Activated CD4-positive, CD25-positive, alpha-beta regulatory T cell treated with anti-CD3 and anti-CD28 coated beads, Interleukin-2, amount 50 U/mL, for 24 hours (primary cell): ENCODE measurements around the gene RRAS.

ENCODE experiments used
- ATAC-seq, 2 donors: fragments of 150-1000 bp; cut with Tn5 transposase; one replicate each; pipeline ENCODE4 v1.10.0; 2021; ENCODE audit warnings: mild to moderate bottlenecking in 1 of 2, moderate library complexity in 1 of 2

RRAS gene

DNA sequence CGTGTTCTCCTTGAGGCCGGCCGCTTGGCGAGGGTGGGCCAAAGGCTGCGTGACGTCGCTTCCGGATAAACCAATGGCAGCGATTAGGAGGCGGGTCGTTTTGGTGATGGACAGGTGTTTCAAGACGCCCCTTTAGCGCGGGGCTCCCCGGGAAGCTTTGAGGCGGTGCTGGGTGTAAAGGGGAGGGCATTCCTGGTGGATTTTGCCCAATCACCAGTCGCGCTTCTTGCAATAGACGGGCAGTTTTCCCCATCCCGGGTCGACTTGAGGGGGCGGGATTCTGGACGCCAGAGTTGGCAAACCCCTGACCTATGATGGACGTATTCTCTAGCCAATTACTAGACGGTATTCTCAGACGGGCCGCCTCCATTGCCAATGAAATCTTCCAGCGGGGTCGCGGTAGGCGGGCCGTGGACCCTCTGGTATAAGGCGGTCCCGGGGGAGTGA is 36.9 kb upstream of the RRAS start:
- peak; percentile 77 to 78 for ATAC-seq

DNA sequence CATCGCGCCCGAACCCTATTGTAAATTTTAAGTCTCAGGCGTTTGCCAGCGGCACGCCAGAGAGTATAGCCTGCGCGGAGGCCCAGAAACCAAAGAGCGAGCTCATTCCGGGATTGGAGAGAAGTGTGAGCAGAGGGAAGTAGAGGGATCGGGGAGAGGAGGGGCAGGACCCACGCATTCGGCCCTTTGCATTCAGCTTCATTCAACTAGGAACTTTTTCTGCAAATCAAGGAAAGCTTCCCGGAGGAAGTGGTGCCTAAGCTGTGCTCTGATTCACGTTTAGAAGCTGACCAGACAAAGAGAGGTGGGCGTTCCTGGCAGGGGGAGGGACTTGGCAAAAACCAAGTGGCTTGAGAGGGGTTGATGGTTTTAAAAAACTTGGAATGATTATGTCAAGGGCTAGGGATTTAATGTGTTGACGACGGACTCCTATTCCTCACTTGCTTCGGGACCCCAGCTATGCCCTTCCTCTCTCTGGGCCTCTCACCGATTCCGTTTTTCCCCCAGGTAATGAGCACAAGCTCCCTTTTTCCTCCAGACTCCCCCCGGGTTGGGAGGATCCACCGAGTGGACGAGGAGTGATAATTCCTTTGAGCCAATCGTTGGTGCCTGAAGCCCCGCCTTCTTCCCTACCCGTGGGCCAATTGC is 36.3 kb upstream of the RRAS start:
- ATAC-seq, result no peak

DNA sequence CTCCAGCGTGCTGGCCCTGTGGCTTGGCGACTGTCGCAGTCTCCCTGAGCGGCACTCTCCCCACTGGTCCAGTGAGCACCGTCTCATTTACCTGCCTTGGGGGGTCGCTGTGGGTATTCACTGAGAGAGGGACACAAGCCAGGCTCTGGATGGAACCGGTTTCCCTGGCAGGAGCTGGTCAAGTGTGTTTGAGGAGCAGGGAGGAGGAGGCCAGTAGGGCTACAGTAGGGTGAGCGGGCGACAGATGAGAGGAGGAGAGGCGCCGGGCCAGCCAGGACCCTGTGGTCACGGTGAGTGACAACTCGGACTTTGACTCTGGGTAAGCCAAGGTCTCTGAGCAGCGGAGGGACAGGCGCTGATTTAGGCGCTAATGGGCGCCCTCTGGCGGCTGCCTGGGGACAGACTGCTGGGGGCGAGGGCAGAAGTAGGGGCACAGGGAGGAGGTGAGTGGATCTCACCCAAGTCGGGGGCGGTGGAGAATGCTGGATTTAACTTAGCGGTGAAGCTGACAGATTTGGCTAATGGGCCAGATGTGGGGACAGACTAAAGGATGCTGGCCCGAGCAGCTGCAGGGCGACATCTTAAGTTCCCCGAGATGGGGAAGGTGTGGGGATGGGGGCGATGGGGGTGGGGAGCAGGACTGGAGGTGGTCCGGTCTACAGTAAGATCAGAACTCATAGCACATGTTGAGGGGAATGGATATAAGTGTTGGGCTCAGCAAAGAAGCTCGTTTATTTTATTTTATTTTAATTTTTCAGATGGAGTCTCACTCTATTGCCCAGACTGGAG is 32.4 kb upstream of the RRAS start:
- no peak for ATAC-seq

DNA sequence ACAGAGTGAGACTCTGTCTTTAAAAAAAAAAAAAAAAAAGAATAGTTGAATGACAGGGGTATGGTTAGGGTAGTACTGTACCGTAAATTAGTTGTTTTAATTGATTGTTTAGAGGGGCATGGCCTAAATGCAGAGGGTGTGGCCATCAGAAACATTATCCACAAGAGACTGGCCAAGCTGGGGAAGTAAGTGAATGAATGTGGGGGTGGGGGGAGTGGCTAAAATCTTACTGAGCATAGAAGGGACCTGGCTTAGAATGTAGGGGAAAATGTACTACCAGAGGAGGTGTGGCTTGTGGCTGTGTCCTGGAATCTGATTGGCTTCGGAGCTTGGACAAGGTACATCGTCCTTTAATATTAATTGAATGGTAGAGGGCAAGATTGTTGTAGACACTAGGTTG is 29.6 kb upstream of the RRAS start:
- ATAC-seq, result no peak

DNA sequence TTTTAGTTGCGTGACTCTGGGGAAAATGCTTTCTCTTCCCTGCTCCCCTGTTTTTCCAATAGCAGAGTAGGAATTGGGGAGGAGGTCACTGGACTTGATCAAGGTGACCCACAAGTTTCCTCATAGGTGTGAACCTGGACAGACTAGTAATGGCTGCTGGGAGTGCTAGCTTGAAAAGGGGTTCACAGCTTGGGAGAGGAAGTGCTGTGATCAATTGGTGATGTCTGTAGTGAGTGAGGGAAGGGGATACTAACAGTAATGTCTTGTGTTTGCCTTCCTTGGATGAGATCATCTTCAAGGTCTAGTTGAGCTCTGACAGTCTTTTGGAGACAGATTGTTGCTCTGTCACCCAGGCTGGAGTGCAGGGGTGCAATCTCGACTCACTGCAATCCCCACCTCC is 27.5 kb upstream of the RRAS start:
- ATAC-seq, result no peak

DNA sequence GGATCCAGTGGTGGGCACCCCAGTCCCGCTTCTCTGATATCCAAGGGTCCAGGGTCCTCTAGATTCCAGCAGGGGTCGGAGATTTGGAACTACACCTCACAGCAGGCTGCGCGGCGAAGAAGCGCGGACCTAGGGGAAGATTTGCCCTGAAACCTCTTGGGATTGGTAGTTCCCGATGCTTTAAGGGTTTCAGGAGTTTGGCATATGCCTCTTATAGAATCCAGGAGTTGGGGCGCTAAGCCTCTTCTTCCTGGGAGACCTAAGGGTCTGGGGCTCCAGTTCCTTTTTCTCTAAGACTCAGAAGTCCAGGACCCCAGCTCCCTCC is 26.1 kb upstream of the RRAS start:
- no peak for ATAC-seq

DNA sequence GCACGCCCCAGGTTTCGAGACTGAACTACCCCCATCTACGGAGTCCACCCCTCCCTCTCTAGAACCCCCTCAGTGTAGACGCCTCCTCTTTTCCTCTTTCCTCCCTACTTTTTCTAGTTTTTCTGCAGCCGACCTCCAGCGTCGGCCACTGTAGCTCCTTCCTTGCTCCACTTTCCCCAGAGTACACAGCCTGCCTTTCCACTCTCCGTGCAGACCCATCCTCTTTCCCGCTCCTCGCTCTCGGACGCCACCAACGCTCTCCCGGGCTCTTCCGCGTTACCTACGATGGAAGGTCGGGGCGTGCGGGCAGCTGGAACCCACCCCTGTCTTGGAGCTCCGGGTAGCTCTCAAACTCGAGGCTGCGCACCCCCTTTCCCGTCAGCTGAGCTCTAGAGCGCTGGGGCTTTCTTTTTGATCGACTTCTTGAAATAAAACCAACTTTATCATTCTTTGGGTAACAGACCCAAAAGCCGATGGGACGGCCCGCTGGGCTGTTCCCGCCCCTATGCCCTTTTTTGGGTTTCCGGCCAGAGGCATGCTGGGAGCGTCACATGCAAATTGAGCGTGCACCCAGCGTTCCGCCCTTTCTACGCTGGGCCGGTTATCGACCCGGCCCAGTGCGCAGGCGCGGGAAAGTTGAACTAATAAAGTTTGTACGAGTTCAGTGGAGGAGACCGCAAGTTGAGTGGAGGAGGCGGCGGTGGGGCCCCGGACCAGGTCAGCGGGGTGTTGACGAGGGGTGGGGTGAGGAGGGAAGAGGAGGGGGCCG is 25.6 kb upstream of the RRAS start, which contains the start of the genes BCL2L12 and IRF3:
BCL2L12 (plus strand) TSS at position 583 of the 769 bp plus-strand sequence. CDS start 760 bp downstream, outside the sequence.
IRF3 (minus strand) TSS at position 507 of the 769 bp plus-strand sequence. CDS start 1,019 bp downstream, outside the sequence.
- peak; percentile 87 to 90 for ATAC-seq

DNA sequence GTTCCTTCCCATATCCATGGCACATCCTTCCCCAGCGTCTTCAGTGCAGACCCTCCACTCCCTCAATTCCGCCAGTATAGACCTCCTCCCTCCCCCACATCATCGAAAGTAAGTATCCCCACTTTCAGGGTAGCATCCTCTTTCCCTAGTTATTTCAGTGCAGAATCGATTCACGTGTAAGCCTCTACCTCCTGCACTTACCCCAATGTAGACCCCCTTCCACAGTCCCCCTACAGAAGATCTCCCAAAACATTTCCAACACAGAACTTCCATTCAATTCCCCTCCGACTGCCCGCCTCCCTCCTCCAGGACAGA is 25.1 kb upstream of the RRAS start:
- ATAC-seq, result no peak

DNA sequence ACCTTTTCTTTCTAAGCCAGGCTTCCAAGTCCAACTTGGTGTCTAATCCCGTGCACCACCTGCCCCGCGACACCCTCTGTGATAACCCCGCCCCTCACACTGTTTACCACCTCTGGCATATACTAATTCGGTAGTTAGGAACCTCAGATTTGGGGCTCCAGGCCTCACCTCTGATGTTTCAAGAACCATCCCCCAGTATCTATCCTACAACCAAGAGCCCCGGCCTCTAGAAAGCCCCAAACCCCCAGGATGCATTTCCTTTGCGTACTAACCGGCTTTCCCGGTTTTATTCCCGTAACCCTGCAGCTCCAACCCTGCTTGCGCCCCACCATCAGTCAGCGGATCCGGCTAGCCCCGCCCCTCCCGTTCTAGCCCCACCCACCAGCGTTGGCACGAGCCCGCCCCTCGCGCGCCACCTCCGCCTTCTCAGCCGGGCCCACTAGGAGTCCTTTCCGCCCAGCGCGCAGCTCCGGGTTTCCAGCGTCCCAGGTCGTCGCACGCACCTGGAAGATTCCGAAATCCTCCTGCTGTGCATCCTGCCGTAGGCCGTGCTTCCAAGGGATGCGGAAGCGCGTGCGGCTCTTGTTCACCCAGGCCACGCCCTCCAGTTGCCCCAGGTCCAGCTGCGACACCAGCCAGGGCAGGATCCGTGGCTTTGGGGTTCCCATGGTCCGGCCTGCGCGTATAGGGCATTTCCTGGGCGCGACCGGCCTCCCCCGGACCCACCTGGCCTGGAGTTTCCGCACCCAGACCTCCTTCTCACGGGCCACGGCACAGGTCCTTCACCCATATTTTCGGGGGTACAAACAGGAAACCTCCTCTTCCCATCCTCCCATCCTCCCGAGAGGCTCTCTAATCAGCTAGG is 24.5 kb upstream of the RRAS start:
- peak; percentile 55 to 63 for ATAC-seq

DNA sequence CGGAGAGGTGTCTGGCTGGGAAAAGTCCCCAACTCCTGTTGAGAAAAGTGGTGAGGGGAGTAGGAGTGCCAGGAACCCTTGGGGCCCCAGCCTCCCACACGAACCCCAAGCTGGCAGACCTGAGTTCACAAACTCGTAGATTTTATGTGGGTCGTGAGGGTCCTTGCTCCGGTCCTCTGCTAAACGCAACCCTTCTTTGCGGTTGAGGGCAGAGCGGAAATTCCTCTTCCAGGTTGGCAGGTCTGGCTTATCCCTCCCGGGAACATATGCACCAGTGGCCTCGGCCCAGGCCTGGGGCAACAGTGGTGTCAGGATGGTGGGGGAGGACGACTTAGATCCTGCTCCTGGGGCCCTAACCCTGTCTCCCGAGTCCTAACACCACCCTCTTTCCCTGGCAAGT is 23.3 kb upstream of the RRAS start:
- ATAC-seq, result no peak

DNA sequence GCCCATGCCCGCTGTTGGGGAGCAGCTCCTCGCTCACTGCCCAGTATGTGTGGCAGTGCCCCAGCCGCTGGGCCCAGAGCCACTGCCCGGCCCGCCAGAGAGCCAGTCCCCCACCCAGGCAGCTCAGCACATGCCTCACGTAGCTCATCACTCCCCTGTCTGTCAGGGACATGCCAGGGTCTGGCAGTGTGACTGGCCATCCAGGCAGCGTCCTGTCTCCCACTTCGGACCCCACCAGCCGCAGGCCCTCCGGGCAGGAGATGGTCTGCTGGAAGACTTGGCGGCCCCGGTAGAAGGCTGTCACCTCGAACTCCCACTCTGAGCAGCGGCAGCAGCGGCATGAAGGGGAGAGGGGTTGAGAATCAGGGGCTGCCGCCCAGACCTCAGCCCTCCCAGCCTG is 22.1 kb upstream of the RRAS start:
- no peak for ATAC-seq

DNA sequence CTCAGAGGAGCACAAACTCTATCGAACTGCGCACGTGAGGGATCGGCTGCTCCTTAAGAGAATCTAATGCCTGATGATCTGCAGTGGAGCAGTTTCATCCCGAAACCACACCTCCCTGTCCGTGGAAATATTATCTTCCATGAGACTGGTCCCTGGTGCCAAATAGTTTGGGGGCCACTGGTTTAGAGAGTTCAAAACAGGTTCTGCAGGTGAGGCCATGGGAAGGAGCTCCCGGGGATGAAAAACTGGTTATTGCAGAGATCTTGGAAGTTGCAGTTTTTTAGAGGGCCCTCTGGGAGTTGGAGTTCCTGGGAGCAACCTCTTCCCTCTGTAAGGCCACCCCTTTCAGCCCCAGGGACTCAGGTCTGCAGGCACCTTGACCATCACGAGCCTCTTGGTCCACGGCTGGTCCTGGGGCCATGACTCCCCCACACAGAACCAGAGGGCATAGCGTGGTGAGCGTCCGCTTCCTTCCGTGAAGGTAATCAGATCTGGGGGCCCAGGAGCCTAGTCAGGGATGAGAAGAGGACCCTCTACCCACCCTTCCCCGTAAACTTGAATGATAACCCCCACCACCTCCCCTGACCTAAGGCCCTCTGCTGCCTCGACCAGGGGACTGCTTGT is 20.5 kb upstream of the RRAS start:
- no peak for ATAC-seq

DNA sequence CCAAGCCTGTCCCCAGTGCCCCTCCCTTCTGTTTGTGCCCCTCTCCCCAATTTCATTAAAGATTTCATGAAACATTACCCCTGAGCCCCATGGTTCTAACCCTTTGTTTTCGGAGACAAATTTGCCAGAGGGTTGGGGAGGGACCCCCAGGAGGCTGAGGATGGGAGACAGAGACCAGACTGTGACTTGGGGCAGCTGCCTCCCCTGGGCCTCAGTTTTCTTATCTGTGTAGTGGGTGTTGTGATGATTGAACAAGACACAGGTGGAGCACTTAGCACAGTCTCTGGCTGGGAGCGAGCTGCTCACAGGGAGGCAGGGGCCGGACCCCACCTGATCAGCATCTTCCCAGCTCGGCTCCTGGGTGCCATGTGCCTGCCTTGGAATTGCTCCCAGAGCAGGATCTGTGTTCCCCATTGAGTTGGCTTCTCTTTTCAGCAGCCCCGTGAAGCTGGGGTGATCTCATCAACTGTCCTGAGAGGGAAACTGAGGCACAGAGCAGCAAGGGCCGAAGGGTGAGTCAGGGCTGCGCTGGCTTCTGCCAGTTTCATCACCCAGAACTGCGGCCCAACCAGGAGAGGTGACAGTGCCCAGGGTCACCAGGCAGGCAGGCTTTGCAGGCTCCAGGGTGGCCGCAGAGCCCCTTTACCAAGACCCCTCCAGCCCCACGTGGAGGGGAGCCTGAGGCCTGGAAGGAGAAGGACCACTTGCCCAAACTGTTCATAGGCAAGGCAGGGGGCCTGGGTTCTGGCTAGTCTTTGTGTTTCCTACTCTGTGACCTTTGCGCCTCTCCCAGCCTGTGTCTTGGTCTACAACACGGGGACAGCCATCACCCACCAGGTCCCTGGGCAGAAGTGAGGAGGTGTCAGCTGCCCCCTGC is 18.9 kb upstream of the RRAS start:
- no peak for ATAC-seq

DNA sequence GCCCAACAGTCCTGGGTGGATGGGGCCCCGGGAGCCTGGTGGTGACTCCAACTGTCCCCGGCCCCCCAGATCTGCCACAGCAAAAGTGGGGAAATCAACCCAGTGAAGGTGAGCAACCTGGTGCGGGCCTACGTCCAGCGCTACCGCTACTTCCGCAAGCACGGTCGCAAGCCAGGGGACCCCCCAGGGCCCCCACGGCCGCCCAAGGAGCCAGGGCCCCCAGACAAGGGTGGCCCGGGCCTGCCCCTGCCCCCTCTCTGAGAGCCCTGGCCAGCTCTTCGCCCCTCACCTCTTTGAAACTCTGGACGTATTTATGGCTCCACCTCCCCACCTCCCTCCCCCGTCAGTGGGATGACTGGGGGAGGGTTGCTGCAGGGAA is 18.2 kb upstream of the RRAS start:
- no peak for ATAC-seq

DNA sequence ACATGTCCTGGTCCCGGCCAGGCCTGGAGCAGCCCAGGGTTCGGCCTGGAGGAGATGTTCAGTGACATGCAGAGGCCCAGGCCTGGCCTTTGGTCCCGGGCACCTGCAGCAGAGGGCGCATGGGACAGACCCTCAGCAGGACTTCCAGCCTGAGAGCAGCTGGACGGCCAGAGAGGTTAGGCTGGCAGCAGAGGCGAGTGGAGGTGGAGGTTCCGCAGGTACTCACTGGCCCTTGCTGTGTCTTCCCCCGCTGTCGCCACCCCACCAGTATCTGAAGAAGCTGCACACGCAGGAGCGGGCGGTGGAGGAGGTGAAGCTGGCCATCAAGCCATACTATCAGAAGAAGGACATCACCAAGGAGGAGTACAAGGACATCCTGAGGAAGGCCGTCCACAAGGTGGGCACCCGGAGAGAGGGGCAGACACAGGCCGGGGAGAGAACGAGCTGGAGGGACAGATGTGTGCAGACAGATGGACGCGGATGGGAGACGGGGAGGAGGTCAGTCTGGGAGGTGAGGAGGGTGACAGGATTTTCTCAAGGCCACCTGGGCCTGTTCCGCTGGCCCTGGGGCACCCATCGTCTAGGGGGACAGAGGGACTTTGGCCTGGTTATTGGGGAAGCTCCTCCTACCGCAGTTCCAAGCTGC is 17.7 kb upstream of the RRAS start:
- ATAC-seq, result no peak

DNA sequence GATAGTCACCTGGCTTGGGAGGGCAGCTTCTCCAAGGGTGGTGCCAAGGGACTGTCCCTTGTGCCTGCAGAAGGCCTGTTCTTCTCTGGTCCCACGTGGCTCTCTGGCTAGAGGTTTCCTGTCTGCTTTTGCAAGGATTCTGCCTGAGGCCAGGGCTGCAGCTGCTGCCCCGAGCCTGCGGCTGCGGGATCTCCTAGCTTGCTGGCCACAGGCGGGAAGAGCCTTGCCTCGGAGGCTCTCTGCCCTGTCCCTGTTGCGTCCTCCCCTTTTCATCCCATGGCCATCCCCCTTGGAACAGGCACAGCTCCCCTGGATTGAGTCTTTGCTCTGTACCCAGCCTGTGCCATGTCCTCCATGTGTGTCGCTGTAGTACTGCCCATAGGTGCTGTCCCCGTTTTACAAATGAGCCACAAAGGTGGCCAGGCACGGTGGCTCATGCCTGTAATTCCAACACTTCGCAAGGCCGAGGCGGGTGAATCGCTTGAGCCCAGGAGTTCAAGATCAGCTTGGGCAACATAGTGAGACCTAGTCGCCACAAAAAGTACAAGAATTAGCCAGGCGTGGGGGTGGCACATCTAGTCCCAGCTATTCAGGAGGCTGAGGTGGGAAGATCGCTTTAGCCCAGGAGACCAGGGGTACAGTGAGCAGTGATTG is 16.6 kb upstream of the RRAS start:
- no peak for ATAC-seq

DNA sequence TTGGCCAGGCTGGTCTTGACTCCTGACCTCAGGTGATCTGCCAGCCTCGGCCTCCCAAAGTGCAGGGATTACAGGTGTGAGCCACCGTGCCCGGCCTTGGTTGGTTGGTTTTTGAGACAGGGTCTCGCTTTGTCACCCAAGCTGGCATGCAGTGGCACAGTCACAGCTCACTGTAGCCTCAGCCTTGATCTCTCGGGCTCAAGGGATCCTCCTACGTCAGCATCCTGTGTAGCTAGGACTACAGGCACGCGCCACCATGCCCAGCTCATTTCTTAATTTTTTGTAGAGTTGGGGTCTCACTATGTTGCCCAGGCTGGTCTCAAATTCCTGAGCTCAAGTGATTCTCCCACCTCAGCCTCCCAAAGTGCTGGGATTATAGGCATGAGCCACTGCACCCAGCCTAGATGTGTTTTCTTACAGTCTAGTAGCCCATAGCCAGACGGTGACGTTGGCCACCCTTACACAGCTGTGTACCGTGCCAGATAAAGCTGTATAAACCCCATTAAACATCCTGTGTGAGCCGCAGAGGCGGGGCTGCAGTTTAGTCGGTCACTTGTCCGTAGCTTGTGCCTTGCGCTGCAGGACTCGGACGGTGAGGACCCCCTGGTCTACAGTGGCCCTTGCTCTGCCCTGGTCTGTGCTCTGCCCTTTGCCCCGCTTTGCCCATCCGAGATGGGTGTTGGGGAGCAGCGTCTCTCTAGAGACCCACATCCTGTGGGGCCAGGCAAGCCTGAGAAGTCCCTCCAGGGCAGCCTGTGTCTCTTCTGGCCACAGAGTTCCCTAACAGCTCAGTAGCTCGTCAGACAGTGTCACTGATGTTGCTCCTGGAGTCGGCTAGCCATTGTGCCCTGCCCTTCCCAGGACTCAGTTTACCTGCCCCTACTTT is 15.9 kb upstream of the RRAS start:
- ATAC-seq, result no peak

DNA sequence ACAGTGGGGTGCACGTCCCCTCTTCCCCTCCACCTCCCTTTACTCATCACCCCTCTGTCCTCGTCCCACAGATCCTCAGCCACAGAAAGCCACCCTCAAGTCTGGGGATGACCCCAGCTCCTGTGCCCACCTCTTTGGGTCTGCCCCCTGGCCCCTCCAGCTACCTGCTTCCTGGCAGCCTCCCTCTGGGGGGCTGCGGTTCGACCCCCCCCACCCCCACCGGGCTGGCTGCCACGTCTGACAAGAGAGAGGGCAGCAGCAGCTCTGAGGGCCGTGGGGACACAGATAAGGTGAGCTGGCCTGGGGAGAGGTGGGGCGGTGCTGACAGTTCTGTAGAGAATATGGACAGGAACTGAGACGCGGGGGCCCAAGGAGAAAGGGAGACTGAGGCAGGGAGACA is 14.6 kb upstream of the RRAS start:
- ATAC-seq, result no peak

DNA sequence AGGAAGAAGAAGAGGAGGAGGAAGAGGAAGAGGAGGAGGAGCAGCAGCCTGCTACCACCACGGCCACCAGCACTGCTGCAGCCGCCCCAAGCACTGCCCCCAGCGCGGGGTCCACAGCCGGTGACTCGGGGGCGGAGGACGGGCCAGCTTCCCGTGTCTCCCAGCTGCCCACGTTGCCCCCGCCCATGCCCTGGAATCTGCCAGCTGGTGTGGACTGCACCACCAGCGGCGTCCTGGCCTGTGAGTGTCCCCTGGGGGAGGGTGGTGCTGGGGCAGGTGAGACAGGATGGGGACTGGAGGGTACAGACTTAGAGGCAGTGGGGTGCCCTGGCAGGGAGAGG is 13.5 kb upstream of the RRAS start:
- no peak for ATAC-seq
